GM13977 (cell line): ENCODE data around the gene SSR4.
"Not testable (repeated sequence)": the region's sequence is repeated elsewhere in the genome, so short reads cannot be mapped to it uniquely, and the experiment has no call there.

Experiments used
- DNase-seq: peaks from one replicate; pipeline ENCODE4 v3.0.0; 2012; ENCODE audit warnings: low spot score
- in situ Hi-C: fragments of 300-500 bp; cut with MboI; formaldehyde crosslinking; loops from one replicate; pipeline ENCODE4 v1.12.0; 2022; ENCODE audit warnings: low sequenced_read_pairs, low pct_unique_long_range_greater_than_20kb, mixed read lengths, inconsistent platforms; ENCODE audit not compliant: unreplicated experiment
- TF ChIP-seq, protein P1 (sequence below): IDR thresholded peaks from 2 replicates; pipeline ENCODE4 v1.5.1; 2012; ENCODE audit warnings: mild to moderate bottlenecking, control low read depth; ENCODE audit not compliant: insufficient read depth; ENCODE audit errors: extremely low read depth, missing control alignments

The SSR4 gene

DNA sequence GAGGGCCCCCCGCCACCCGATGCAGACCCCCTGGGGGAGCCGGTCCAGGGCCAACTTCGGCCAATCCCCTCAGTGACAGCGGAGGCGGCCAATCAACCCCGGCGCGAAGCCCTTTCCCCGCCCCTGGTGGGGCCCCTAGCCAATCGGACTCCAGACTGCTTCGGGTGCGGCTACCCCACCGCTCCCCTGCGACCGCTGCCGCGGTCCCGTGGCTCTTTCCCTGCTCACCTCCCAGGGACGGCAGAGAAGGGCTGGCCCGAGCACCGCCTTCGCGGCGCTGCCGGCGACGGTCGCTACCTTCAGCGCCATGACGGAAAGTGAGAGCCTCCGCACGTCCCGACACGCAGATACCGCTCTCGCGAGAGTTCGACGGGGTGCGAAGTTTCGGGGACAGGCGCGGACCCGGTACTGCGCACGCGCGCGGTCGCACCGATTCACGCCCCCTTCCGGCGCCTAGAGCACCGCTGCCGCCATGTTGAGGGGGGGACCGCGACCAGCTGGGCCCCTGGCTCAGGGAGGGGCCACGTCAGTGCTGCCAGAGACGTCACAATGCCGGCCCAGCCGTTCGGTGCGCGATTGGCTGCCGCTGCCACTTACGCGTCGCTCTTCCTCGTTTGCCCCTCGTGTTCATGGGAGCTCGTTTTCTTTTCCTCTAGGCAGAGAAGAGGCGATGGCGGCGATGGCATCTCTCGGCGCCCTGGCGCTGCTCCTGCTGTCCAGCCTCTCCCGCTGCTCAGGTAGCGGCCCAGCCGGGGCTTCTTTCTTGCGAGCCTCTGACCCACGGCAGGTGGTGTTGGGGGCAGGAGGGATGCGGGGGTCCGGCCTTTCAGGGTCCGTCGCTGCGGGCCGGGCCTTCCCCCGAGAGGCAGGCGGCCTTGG is at the start of gene SSR4, which contains the start of gene IDH3G:
TSS of gene SSR4 (plus strand) at position 651 of the 879 bp plus-strand sequence. CDS start at position 671, 20 bp downstream.
TSS of gene IDH3G (minus strand) at position 358 of the 879 bp plus-strand sequence. CDS start at position 309, 49 bp downstream.
- TF ChIP-seq, protein P1, sequence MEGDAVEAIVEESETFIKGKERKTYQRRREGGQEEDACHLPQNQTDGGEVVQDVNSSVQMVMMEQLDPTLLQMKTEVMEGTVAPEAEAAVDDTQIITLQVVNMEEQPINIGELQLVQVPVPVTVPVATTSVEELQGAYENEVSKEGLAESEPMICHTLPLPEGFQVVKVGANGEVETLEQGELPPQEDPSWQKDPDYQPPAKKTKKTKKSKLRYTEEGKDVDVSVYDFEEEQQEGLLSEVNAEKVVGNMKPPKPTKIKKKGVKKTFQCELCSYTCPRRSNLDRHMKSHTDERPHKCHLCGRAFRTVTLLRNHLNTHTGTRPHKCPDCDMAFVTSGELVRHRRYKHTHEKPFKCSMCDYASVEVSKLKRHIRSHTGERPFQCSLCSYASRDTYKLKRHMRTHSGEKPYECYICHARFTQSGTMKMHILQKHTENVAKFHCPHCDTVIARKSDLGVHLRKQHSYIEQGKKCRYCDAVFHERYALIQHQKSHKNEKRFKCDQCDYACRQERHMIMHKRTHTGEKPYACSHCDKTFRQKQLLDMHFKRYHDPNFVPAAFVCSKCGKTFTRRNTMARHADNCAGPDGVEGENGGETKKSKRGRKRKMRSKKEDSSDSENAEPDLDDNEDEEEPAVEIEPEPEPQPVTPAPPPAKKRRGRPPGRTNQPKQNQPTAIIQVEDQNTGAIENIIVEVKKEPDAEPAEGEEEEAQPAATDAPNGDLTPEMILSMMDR: no peak
- in situ Hi-C loops: no loop called here
- peak; percentile 98 for DNase-seq

DNA sequence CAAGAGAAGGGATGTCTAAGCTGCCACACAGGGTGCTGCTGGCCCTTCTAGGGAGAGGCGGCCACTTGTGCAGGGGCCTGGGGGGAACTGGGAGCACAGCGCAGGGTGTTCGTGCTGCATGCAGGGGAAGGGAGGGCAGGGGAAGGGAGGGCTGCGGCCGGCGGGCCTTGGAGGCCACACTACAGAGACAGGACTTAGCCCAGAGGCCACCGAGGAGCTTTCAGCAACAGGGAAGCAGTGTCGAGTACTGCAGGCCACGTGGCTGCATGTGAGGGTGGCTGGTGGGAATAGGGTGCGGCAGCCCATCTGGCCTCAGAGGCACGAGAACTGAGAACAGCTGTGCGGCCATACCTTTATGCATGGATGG is 49.4 kb upstream of the SSR4 start:
- DNase-seq, in situ Hi-C loops: not testable (repeated sequence)

DNA sequence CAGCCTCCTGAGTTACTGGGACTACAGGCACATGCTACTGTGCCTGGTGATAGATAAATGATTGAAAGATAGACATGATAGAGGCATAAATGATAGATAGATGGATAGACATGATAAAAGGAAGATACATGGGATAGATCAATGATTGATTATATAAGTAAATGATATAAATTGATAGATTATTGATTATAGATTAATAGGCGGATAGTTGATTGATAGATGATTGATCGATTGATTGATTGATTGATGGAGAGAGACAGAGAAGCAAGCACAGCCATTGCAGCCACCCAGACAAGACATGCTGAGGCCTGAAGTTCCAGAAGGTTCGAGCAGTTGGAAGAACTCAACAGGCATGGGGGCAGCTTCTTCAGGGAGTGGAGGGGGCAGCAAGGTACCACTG is 48.1 kb upstream of the SSR4 start:
- in situ Hi-C loops: no loop called here
- TF ChIP-seq, protein P1: no peak
- DNase-seq: no peak

DNA sequence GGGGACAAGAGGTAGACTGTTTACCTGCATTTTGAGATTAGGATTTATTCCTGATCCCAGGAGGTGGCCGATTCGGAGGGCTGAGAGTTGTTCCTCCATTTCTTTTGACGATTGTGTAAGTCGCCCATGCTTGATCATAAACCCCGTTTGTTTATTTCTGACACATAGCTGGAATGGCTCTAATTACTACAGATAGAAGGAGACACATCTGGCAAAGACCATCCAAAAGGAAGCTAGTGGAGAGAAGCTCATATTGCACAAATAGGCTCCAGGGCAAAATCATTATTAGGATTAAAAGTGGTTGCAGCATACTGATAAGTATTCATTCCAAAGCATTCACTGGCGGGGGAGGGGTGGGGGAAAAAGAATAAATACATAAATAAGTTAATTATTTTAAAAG is 47.5 kb upstream of the SSR4 start:
- in situ Hi-C loops, DNase-seq: not testable (repeated sequence)

DNA sequence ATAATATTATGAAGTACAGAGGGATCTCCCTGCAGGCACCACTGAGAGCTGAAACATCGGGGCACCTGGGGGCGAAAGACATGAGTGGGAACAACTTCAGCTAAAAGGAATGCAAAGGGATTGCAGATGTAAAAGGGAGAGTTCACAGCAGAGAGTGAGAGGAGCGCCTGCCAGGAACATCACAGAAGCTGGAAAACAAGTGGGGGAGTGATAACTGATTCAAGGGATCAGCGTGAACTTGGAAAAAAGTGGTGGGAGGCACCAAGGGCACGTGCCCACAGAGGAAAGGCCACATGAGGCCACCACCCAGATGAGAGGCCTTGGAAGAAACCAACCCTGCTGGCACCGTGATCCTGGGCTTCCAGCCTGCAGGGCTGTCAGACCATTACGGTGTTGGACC is 45.5 kb upstream of the SSR4 start:
- in situ Hi-C loops, DNase-seq: not testable (repeated sequence)

DNA sequence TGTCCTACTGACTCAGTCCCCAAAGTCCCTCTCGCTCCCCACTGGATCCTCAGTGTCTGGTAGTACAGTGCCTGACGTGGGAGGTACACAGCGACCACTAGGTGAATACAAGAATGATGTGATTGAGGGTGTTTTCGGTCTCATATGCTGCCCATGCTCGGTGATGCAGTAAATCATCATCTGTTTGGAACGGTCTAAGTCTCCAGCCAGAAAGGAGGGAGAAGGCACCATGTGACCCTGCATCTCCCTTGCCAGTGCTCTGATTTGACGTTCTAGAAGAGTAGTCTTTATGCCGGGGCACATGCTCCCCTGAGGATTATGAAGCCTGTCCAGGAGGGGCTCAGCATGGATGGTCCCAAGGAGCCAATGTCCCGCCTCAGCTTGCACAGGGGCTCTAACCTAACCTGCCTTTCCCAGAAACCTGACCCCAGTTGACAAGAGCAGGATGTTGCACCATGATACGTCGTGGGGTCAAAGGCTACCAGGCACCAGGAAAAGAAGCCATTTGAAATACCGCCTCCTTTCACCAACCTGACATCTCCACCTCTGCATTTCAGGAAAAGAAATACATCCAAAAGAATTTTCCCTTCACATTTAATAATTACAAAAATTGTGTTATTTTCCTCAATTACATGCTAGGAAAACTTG is 44.2 kb upstream of the SSR4 start:
- no peak for DNase-seq
- TF ChIP-seq, protein P1: no peak
- in situ Hi-C loops: loop anchor here (10.0 kb wide), 1 partner anchor 195 kb away; the partner anchor contains the start of gene RENBP

DNA sequence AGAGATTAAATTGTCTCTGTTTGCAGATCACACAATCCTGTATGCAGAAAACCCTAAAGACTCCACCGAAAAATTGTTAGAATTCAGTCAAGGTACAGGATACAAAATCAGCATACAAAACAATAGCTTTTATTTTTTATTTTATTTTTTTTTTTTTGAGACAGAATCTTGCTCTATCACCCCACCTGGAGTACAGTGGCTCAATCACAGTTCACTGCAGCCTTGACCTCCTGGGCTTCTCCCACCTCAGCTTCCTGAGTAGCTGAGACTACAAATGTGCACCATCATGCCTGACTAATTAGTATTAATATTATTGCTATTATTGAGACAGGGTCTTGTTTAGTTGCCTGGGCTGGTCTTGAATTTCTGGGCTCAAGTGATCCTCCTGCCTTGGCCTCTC is 39.3 kb upstream of the SSR4 start:
- TF ChIP-seq, protein P1: no peak
- no peak for DNase-seq
- in situ Hi-C loops: loop anchor here (10.0 kb wide), 1 partner anchor 190 kb away; the partner anchor contains the start of gene RENBP

DNA sequence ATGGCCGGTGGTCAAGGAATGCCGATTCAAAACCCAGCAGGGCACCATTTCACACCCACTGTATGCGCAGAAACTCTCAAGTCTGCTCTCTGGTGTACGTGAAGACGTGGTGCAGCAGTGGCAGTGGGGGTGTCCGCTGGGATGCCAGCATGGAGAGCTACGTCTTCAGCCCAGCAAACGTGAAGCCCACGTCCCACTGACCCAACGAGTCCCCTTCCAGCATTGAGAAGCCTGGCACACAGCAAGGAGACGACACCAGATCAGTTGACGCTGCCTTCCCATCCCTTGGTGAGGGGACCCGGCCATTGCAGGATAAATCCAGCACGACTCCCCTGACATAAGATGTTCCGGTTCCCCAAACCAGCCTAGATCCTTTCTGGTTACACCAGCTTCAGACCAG is 32.6 kb upstream of the SSR4 start:
- TF ChIP-seq, protein P1: no peak
- in situ Hi-C loops: no loop called here
- DNase-seq: no peak
